NCI-H1048 (cell line): ENCODE data around the gene MIPEP.
"Not testable (repeated sequence)": the region's sequence is repeated elsewhere in the genome, so short reads cannot be mapped to it uniquely, and the experiment has no call there.

Source experiments
- DNase-seq: peaks from one replicate; lab custom pipeline; 2025; lab: John Stamatoyannopoulos, UW

The MIPEP gene

DNA sequence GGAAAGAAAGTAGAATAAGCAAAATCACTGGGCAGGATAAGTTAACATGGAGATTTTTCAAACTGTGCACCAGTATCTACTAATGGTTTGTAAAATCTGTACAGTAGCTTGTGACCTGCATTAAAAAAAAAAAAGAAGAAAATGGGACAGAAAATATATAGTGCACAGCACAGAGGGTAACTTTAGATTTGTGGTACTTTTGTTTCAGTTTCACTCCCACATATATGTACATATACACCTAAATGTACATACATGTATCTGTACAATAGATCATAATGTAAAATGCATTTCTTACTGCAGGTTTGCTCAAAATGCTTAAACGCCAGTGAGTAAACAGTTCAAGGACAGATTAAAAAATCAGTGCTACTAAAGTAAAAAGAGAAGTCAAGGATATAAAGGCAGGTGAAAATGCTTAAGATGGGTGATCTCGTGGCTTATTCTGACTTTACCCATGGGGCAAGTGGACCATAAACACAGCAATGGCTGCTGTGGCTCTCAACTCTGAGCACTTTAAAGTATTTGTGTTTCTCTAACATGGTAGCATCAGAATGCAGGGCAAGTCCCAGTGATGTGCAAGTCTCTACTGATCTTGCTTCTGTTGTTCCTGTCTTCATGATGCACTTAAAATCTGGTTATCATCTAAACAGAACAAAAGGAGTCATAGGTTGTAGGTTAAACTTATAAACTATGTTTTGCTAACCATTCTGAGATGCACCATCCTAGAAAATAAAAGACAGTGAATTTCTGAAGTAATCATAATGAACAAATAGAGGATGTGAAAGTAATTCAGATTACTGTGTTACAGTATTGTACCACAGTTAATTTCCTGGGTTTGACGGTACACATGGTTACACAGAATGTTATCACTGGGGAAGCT, 112.3 kb downstream of the MIPEP start:
- no peak for DNase-seq

DNA sequence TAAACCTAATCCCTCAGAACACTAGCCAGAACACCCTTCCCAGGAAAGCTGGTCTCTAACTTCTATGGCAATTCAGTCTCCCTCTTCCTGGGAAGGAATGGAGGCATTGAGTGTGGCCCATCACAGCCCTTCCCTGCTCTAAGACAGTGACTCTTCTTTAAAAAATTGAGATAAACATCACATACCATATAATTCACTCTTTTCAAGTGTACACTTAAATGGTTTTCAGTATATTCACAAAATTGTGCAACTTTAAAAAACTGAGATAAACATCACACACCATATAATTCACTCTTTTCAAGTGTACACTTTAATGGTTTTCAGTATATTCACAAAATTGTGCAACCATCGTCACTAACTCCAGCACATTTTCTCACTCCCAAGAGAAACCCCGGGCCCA, 116.5 kb downstream of the MIPEP start:
- no peak for DNase-seq

- DNase-seq = no peak
Observed at GRCh38 chr13:23771956-23772355, 117.2 kb downstream of the MIPEP start.

DNA sequence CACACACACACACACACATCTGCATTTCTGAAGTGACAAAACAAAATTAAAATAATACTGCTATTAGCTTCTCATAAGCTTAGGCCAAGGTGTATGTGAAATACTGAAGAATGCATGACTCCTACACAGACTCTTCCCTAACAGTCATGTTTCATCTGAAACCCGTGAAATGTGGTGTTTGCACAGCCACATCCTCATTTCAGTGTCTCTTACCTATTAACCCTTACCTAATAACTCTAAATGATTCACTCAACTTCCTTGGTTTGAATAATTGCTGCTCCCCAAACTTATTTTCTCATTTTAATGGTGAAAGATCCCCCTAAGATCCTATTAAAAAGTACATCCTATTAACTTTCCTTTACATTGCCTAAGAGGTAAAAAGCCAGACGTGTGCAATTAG, 117.6 kb downstream of the MIPEP start:
- DNase-seq = no peak

DNA sequence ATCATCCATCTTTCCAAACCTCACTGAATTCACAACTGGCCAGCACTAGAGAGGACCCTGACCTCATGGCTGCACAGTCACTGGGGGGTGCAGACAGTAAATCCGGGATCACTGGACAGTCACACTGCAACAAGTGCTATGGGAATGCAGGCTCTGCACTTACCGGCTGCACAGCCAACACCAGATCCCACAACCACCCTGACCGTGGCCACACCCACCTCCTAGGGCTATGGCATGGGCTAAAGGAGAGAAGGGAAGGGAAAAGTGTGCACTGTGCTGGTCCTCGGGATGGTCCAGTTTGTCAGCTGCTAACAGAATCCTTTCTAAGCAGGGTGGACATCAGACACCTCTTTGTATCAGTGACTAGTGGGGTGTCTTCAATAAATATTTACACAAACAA, 118.2 kb downstream of the MIPEP start:
- DNase-seq = no peak

- no peak for DNase-seq
Observed at GRCh38 chr13:23770428-23770827, 118.8 kb downstream of the MIPEP start.

GRCh38 chr13:23769401-23769800, 119.8 kb downstream of the MIPEP start:
- DNase-seq = no peak

- DNase-seq = no peak
Observed at GRCh38 chr13:23767838-23768237, 121.4 kb downstream of the MIPEP start.

GRCh38 chr13:23766939-23767338, 122.3 kb downstream of the MIPEP start:
- no peak for DNase-seq

- no peak for DNase-seq
Observed at GRCh38 chr13:23766283-23766682, 122.9 kb downstream of the MIPEP start.

DNA sequence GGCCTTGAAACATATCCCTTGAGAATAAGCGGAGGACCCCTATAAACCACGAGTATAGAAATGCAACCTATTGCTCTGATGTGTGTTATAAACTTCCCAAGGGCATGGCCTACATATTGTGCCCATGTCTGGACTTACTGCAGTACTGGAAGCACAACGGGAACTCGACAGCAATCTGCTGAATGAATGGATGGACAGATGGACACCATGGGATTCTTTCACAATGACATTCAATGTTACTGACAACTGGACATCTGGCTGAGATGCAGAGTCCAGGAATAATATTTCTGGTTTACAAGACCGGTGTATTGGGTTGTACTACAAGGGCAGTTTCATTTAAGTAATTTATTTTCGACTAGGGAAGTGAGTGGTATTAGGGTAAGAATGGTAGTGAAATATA, 123.7 kb downstream of the MIPEP start:
- DNase-seq = no peak

DNA sequence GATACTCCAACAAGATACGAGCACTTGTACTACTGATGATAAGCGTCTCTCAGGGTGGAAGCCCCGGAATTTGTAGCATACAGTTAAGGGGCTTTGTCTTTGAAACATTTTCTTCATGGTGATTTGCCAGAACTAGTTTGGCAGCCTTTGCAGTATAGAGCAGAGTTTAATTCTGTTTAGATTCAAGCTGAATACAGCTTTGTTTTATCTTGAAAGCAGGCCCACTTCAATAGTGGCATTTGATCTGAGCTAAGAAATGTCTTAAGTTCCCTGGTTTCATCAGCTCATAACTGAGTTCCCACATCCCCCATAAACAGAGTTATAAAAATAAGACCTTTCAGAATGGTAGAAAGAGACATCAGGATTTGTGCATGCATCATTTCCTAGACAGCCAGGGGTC, 125.9 kb downstream of the MIPEP start:
- no peak for DNase-seq

GRCh38 chr13:23761760-23762159, 127.4 kb downstream of the MIPEP start:
- DNase-seq = not testable (repeated sequence)

GRCh38 chr13:23760000-23760399, 129.2 kb downstream of the MIPEP start:
- no peak for DNase-seq

GRCh38 chr13:23758798-23759527, 130.2 kb downstream of the MIPEP start:
- DNase-seq = no peak

- DNase-seq = no peak
Observed at GRCh38 chr13:23754997-23755396, 134.2 kb downstream of the MIPEP start.

DNA sequence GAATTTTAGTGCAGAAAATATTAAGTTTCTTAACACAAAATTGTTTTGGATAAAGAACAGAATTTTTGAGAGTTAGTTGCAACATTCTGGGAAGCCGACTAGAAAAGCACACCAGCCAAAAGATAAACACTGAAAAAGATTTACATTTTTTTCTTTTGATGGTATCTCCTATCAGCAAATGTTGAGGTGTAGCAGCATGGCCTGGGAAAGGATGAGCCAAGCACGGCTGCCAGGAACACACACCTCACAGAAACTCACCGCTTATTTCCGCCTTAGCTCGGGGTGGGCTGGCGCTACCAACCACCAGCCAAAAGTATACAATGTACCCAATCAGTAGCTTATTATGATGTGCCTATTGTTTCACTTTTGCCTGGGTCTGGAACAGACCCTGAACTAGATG, 134.7 kb downstream of the MIPEP start:
- no peak for DNase-seq

DNA sequence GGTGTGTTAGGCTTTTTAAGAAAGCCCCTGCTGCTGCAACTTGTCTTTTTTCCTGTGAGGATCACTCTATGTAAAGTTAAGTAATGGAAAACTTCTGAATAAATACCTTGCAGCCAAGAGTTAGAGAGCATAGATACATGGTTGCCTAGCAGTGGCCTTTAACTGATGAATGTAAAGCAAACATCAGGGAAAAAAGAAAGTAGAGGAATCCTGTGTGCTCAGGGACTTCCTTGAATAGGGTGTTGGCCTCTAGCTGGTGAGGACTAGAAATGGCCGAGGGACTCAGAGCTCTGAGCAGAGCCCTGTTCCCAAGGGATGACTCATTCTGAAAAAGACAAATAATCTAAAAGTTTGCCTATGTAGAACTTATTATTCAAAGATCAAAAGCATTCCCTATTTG, 135.7 kb downstream of the MIPEP start:
- DNase-seq = no peak

DNA sequence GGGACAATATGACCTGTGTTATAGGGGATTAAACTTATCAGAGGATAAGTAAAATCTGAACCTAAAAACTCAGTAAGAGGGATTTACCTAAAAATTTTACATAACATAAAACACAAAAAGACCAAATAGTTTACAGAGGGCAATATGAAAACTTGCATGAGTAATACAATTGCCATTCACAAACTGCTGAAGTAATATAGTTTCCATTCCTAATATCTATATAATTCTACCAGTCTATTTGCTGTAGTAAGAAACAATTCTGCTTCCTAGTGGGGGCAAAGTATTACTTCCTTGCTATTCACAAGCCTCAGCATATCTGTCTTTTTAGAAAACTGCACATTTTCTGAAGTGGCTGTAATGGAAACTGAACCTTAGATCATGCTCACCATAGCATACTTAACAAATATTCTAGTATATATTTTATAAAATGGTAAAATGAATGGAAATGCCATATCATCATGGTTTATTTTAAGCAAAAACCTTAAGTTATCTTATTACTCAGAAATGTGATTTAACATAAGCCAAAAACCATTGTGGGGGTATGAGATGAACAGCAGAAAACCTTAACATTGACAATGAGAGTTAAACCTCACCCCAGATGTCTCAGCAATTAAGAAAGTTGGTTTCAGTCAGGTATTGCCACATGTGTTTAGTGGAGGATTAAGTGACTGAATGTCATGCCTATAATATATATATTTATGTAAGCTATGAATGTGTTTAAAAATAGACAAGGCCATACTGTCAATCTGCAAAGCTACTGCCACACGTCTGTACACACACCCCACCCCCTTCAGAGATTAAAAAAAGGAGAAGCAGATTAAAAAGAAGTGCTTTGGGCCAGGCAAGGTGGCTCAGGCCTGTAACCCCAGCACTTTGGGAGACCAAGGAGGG, 136.8 kb downstream of the MIPEP start:
- DNase-seq = no peak

GRCh38 chr13:23751195-23751594, 138.0 kb downstream of the MIPEP start:
- DNase-seq = no peak

DNA sequence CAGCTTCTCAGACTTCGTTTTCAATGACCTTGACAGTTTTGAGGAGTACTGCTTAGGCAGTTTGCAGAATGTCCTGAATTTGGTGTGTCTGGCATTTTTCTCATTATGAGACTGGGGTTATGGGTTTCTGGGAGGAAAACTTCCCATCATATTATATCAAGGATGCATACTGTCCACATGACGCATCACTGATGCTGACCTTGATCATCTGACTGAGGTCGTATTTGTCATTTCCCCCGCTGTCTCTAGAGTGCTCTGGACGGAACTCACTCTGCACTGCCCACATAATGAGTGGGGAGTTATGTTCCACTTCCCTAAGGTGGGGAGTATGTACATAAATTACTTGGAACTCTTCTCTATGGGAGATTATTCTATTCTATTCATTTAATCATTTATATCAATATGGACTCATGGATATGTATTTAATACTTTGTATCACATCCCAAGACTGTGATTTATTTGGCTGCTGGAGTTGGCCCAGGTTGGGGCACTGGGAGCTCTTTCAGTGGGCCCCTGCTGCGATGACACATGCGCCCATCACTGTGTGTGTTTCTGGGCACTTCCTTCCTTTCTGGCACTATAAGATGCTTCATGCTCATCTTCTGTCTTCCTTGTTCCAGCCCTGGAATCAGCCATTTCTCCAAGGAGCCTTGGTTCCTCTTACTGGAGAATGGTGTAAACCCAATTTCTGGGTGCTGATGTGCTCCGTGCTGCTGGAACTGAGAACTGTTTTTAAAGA, 138.6 kb downstream of the MIPEP start:
- DNase-seq = no peak
